Thyroid gland (tissue), 4 donors: ENCODE results near the gene RIT2. TPM values are rescaled to one million over a fixed set of nuclear protein-coding genes. Genes with fewer than 3 reads are reported as not detected.
A peak's percentile ranks its signal among the peaks of the same experiment; 100 is the strongest.

Experiments
- DNase-seq, 2 donors: peaks; one replicate each; pipeline ENCODE4 v3.0.0-alpha.2; 2019
- H3K27ac ChIP-seq, 3 donors: fragments of 200-600 bp; sonication (generic); 1 replicate in 2 of 3; 2 replicates in 1 of 3; pipeline ENCODE4 v1.5.1; 2016 to 2019; ENCODE audit warnings: mild to moderate bottlenecking in 1 of 3, moderate library complexity in 1 of 3
- H3K27me3 ChIP-seq: fragments of 200-600 bp; sonication (generic); one replicate; pipeline ENCODE4 v1.5.1; 2019
- H3K36me3 ChIP-seq, 2 donors: fragments of 200-600 bp; sonication (generic); one replicate each; pipeline ENCODE4 v1.5.1; 2016 to 2019
- H3K4me1 ChIP-seq, 2 donors: fragments of 200-600 bp; sonication (generic); one replicate each; pipeline ENCODE4 v1.5.1; 2017 to 2019
- H3K4me3 ChIP-seq, 3 donors: fragments of 200-600 bp; sonication (generic); replicated peaks in 1 of 3; 1 replicate in 2 of 3; 2 replicates in 1 of 3; pipeline ENCODE4 v1.5.1; 2016; ENCODE audit warnings: mild to moderate bottlenecking in 1 of 3
- H3K9me3 ChIP-seq: fragments of 200-600 bp; sonication (generic); one replicate; pipeline ENCODE4 v1.5.1; 2017
- POLR2A ChIP-seq, 2 donors: fragments of 450-650 bp; IDR thresholded peaks; one replicate each; pipeline ENCODE4 v1.6.1; 2017; ENCODE audit warnings: antibody characterized with exemption in 2 of 2, mild to moderate bottlenecking in 2 of 2, moderate library complexity in 1 of 2
- WGBS, 2 donors: methylation state at CpG; one replicate each; pipeline ENCODE4 v1.1.5; 2017; 5-methylcytosine and 5-hydroxymethylcytosine counted together
- intact Hi-C: fragments of 100-400 bp; cut with DNase I; formaldehyde crosslinking; loops from one replicate; pipeline ENCODE4 v1.15.1; 2023
- total RNA-seq, 4 donors: library from RNA; depleted of rRNA; stranded (reverse); fragments of >200 nt; gene quantifications; one replicate each; pipeline ENCODE4 v1.2.3, GENCODE V29; 2016
- TF ChIP-seq, protein P1 (sequence below), 6 experiments: fragments of 200-600 bp in 3 of 6; fragments of 450-650 bp in 3 of 6; sonication (generic) in 3 of 6; IDR thresholded peaks; one replicate each; pipeline ENCODE4 v1.5.1; 2016 to 2019; ENCODE audit warnings: antibody characterized with exemption in 6 of 6, mild to moderate bottlenecking in 2 of 6, inconsistent platforms in 1 of 6, moderate library complexity in 1 of 6

Gene RIT2
- total RNA-seq, 4 donors from 2014 or later = not detected

DNA sequence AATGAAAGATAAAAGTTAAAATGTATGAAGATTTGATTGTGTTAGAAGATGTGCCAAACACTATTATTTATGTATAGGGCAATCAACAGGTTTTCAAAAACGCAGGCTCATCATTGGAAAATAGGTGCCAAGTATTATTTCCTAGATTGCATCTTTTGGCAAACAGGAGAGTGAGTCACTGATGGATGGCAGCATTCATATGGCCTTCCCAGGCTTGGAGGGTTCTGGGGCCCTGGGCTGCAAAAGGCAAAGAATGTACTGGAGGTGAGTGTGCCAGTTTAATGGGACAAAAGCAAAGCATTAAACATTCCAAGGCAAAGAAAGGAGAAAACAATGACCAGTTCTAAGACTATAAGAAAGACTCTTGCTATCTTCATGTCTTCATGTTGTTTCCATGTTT lies 379.4 kb downstream of the RIT2 start:
- no peak for DNase-seq
- 87 to 91% methylated on average over 1 of the region's 1 CpG for WGBS, 2 donors
- H3K9me3 ChIP-seq = no peaks in the 10 kb centered on the region
- no peak for TF ChIP-seq POLR2A (IDR thresholded peaks at IDR 0.05)
- TF ChIP-seq, protein P1, sequence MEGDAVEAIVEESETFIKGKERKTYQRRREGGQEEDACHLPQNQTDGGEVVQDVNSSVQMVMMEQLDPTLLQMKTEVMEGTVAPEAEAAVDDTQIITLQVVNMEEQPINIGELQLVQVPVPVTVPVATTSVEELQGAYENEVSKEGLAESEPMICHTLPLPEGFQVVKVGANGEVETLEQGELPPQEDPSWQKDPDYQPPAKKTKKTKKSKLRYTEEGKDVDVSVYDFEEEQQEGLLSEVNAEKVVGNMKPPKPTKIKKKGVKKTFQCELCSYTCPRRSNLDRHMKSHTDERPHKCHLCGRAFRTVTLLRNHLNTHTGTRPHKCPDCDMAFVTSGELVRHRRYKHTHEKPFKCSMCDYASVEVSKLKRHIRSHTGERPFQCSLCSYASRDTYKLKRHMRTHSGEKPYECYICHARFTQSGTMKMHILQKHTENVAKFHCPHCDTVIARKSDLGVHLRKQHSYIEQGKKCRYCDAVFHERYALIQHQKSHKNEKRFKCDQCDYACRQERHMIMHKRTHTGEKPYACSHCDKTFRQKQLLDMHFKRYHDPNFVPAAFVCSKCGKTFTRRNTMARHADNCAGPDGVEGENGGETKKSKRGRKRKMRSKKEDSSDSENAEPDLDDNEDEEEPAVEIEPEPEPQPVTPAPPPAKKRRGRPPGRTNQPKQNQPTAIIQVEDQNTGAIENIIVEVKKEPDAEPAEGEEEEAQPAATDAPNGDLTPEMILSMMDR (IDR thresholded peaks at IDR 0.05) = no peak
- H3K27me3 ChIP-seq = no peaks in the 10 kb centered on the region
- no peak overlapping the region for H3K27ac ChIP-seq
- intact Hi-C loops = no loop called here
- H3K4me1 ChIP-seq = no peaks in the 10 kb centered on the region
- H3K4me3 ChIP-seq = no peak overlapping the region
- no peaks in the 10 kb centered on the region for H3K36me3 ChIP-seq

DNA sequence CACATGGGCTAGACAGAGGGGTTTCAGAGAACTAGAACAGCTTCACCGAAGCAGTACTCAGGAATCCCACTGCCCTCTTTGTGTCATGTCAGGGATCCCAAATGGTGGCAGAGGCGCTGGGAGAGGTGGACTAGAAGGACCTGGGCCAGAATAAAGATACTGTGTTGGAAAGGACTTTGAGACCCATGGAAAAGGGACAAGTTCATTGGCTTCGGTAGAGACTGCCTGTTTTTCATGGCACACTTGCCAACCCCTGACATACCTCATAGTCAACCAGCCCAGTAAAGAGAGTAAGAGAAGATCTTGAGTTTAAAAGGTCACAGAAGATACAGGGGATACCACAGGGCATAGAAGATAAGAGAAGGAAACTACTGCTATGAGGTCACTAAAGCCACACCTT lies 381.0 kb downstream of the RIT2 start:
- intact Hi-C loops = no loop called here
- H3K27me3 ChIP-seq = no peaks in the 10 kb centered on the region

DNA sequence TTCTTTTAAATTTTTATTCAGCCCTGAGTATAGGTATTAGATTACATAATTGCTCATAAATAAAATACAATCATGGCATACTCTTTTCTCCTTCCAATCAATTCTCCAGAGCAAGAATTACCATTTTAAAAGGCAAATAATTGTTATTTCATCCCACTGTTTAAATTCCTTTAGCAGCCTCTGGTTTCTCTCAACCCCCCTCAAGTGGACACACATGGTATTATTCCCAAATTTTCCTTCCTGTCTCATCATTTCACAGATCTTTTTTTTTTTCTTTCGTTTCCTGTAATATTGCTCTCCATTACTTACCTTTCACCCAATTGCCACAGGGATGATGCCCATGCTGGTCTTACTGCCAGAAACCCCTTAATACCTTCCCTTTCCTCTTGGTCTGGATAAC lies 385.2 kb downstream of the RIT2 start:
- Histone ChIP-seq H3K27ac (no peak overlapping the region), H3K4me1 (no peaks in the 10 kb centered on the region), H3K27me3 (no peaks in the 10 kb centered on the region), H3K4me3 (no peak overlapping the region), H3K36me3 (no peaks in the 10 kb centered on the region), H3K9me3 (no peaks in the 10 kb centered on the region)
- DNase-seq = no peak
- WGBS, 2 donors = 63 to 66% methylated on average over 1 of the region's 1 CpG
- TF ChIP-seq, protein P1 (IDR thresholded peaks at IDR 0.05) = peak in 1 of 6 experiments; percentile 14
- no peak for TF ChIP-seq POLR2A (IDR thresholded peaks at IDR 0.05)
- intact Hi-C loops = no loop called here

More for the DNA sequence above, 381.0 kb downstream of the RIT2 start:
- Histone ChIP-seq H3K9me3 (no peaks in the 10 kb centered on the region), H3K4me1 (no peaks in the 10 kb centered on the region), H3K27ac (no peak overlapping the region), H3K36me3 (no peaks in the 10 kb centered on the region), H3K4me3 (no peak overlapping the region)
- WGBS, 2 donors = 87 to 90% methylated on average over 3 of the region's 3 CpGs
- no peak for DNase-seq
- TF ChIP-seq POLR2A (IDR thresholded peaks at IDR 0.05) = no peak
- TF ChIP-seq, protein P1 (IDR thresholded peaks at IDR 0.05) = no peak

DNA sequence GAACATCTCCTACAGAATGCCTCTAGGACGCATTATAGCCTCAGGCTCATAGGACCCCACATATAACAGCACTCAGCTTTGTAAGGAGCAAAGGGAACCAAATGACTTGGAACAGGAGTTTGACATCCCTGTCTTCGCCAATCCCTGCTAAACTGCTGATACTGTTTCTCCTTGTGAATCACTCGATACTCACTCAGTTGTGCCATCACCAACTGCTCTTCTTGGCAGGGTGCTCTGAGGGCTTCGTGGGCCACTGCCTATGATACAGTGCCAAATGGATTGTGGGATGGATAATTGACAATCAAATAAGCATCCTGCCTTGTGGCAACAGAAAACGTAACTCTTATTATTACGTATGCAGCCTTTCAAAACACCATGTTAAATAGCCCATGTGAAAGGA lies 396.3 kb downstream of the RIT2 start:
- intact Hi-C loops = no loop called here
- no peak for DNase-seq

DNA sequence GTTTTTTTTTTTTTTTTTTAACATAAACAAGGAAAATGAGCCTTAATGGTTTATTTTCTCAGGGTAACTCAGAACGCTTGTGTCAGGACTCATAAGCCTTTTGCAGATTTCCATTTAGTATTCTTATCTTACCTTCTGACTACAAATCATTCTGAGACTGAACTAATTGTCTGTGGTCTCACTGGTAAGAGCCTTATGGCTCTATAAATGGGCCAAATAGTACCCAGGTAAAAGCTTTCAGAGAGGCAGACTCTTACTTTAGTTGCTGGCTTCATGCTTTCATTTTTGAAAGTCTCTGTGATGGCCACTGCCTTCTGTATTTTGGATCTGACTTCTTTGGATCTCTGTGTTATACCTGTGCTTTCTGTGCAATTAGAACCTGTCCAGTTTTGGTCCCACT lies 403.4 kb downstream of the RIT2 start:
- 36 to 50% methylated on average over 1 of the region's 1 CpG for WGBS, 2 donors
- H3K27me3 ChIP-seq = no peaks in the 10 kb centered on the region
- H3K9me3 ChIP-seq = no peaks in the 10 kb centered on the region
- no peaks in the 10 kb centered on the region for H3K4me1 ChIP-seq
- no peak for TF ChIP-seq POLR2A (IDR thresholded peaks at IDR 0.05)
- TF ChIP-seq, protein P1 (IDR thresholded peaks at IDR 0.05) = no peak
- H3K27ac ChIP-seq = no peak overlapping the region
- H3K4me3 ChIP-seq = no peak overlapping the region
- intact Hi-C loops = no loop called here
- no peak for DNase-seq
- no peaks in the 10 kb centered on the region for H3K36me3 ChIP-seq

More for the DNA sequence above, 396.3 kb downstream of the RIT2 start:
- Histone ChIP-seq H3K27me3 (no peaks in the 10 kb centered on the region), H3K27ac (no peak overlapping the region), H3K9me3 (no peaks in the 10 kb centered on the region), H3K36me3 (no peaks in the 10 kb centered on the region), H3K4me1 (no peaks in the 10 kb centered on the region), H3K4me3 (no peak overlapping the region)
- WGBS, 2 donors = 77 to 79% methylated on average over 6 of the region's 6 CpGs
- TF ChIP-seq, protein P1 (IDR thresholded peaks at IDR 0.05) = no peak
- TF ChIP-seq POLR2A (IDR thresholded peaks at IDR 0.05) = no peak
